PFSK-1 (cell line): ENCODE measurements around the gene C5.

Source experiments
- FOXP2 ChIP-seq: optimal IDR thresholded peaks from 2 replicates; pipeline ENCODE3; 2011; ENCODE audit warnings: borderline replicate concordance, control low read depth, inconsistent platforms; ENCODE audit not compliant: insufficient read depth; ENCODE audit errors: extremely low read length, extremely low read depth
- POLR2AphosphoS5 ChIP-seq: IDR thresholded peaks from 2 replicates; pipeline ENCODE4 v1.6.1; 2012; ENCODE audit warnings: low read depth, mild to moderate bottlenecking, control low read depth, low read length, moderate library complexity
- REST ChIP-seq, 2 experiments: IDR thresholded peaks; 2 replicates each; pipeline versions ENCODE4 v1.6.1 to v1.8.0; 2011 to 2012; ENCODE audit warnings: low read depth in 2 of 2, low read length in 2 of 2, control low read depth in 1 of 2, inconsistent platforms in 1 of 2, mild to moderate bottlenecking in 1 of 2, moderate library complexity in 1 of 2; ENCODE audit not compliant: insufficient read depth in 1 of 2
- SIN3A ChIP-seq: IDR thresholded peaks from 2 replicates; pipeline ENCODE4 v1.6.1; 2012; ENCODE audit warnings: mild to moderate bottlenecking, low read length, moderate library complexity, borderline replicate concordance; ENCODE audit not compliant: insufficient read depth
- TAF1 ChIP-seq: IDR thresholded peaks from 2 replicates; pipeline ENCODE4 v1.6.1; 2012; ENCODE audit warnings: low read length, control low read depth, borderline replicate concordance; ENCODE audit not compliant: insufficient read depth

- no peak for TF ChIP-seq POLR2AphosphoS5
- TF ChIP-seq FOXP2: no peak
- TF ChIP-seq SIN3A: no peak
- no peak for TF ChIP-seq REST (IDR thresholded peaks at IDR 0.05; ENCODE audit: insufficient read depth in 1 of 2, low read depth in 2 of 2, low read length in 2 of 2)
- no peak for TF ChIP-seq TAF1
Measured at GRCh38 chr9:121038804-121039203, 11.3 kb downstream of the C5 start.
